ENCODE measurements around the gene ORAI2. TPM values are rescaled to one million over a fixed set of nuclear protein-coding genes. Genes with fewer than 3 reads are reported as not detected.

The ORAI2 gene
- total and polyA plus RNA-seq, 7 experiments from 2014 or later = 19.9 to 72.6 (median 28.5) TPM

DNA sequence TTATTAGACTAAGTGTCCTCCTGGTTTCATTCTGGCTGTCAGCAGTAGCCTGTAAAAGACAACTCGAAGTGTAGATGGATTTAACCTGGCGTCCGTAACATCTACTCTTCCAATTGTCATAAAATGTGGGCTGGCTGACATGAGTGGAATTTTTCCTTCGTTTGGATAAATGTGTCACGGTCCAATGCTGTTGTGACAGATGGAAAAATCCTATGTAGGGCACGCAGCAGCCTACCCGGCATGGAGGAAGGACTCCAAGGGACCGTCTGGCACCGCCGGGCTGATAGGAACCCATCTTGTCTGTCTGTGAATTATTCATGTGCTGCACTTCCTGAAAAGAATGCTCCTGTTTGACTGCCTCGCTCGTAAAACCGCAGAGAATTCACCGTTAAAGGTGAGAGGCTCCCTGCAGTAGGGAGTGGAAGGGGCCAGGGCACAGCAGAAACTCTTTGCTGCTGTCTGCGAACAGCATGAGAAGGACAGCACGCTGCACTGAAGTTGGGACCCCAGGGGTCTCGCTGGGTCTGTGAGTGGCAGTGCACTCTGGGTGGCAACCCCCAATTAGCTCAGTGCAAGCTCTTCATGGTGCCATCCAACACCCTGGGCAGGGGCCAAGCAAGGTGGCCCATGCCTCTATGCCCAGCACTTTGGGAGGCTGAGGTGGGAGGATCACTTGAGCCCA lies 1.6 kb upstream of the ORAI2 start:
- H3K27ac ChIP-seq (ENCODE audit: low read depth, low read length) = peak overlapping the region; percentile 96
- peaks cover 42 to 77% (median 62%) of the 10 kb centered on the region in 7 donors for H3K4me1 Mint-ChIP-seq

GRCh38 chr7:102432442-102433218 lies 745 bp upstream of the ORAI2 start:
- peaks cover 0 to 4% (median 0%) of the 10 kb centered on the region in 3 experiments for H3K36me3 ChIP-seq (ENCODE audit: control insufficient read depth in 2 of 3, insufficient read depth in 3 of 3, low read length in 3 of 3)
- Mint-ChIP-seq H3K9me3 (peaks cover 0 to 2% (median 0%) of the 10 kb centered on the region in 11 donors), H3K27ac (peak overlapping the region; percentile 97 to 100 (median 99)), H3K36me3 (peaks cover 0 to 22% (median 0%) of the 10 kb centered on the region in 5 donors), H3K4me1 (peaks cover 38 to 69% (median 54%) of the 10 kb centered on the region in 7 donors), H3K4me3 (peak overlapping the region; percentile 76 to 91 (median 86)), H3K27me3 (no peaks in the 10 kb centered on the region)
- DNase-seq (peak in 2 of 9 donors; percentile 17 to 34), ATAC-seq (peak; percentile 28)
- H3K4me3 ChIP-seq (ENCODE audit: low read length) = peak overlapping the region; percentile 45
- peaks cover 41 to 63% of the 10 kb centered on the region in 2 donors for H3K4me1 ChIP-seq (ENCODE audit: control insufficient read depth in 2 of 2, insufficient read depth in 2 of 2, low read length in 2 of 2)
- no peaks in the 10 kb centered on the region for H3K27me3 ChIP-seq (ENCODE audit: control insufficient read depth in 2 of 2, insufficient read depth in 2 of 2, low read length in 2 of 2)
- intact Hi-C loops (cut with micrococcal nuclease) = loop anchor here in 1 of 2 donors (1.0 to 2.0 kb wide), 4 partner anchors 20 to 36 kb away; partner anchors contain the start of genes ALKBH4, LRWD1 and PRKRIP1
- H3K27ac ChIP-seq (ENCODE audit: low read depth, low read length) = peak overlapping the region; percentile 96
- H3K9me3 ChIP-seq (ENCODE audit: control insufficient read depth in 2 of 3, low read length in 3 of 3) = no peaks in the 10 kb centered on the region
- ChIA-PET POLR2A (interaction anchor here (1.2 to 20.5 kb wide), 4 partner anchors 17 to 37 kb away, joined by 5 to 510 read pairs (median 8); partner anchors contain the start of genes ALKBH4 and LRWD1), CTCF (interaction anchor here (0.6 to 4.6 kb wide), 7 partner anchors 8 to 35 kb away, joined by 3 to 20 read pairs (median 4); no protein-coding TSS in a partner anchor)

More for the DNA sequence above, 1.6 kb upstream of the ORAI2 start:
- H3K27ac Mint-ChIP-seq = peak overlapping the region; percentile 97 to 100 (median 99)
- peaks cover 49 to 72% of the 10 kb centered on the region in 2 donors for H3K4me1 ChIP-seq (ENCODE audit: control insufficient read depth in 2 of 2, insufficient read depth in 2 of 2, low read length in 2 of 2)
- peak overlapping the region; percentile 30 for H3K4me3 ChIP-seq (ENCODE audit: low read length)
- no peaks in the 10 kb centered on the region for H3K27me3 Mint-ChIP-seq
- peaks cover 0 to 24% (median 0%) of the 10 kb centered on the region in 5 donors for H3K36me3 Mint-ChIP-seq
- ATAC-seq = peak; percentile 66
- POLR2A ChIA-PET = interaction anchor here (1.2 to 20.5 kb wide), 4 partner anchors 16 to 36 kb away, joined by 5 to 510 read pairs (median 8); partner anchors contain the start of genes ALKBH4 and LRWD1
- peak overlapping the region; percentile 76 to 91 (median 86) for H3K4me3 Mint-ChIP-seq
- no peaks in the 10 kb centered on the region for H3K9me3 ChIP-seq (ENCODE audit: control insufficient read depth in 2 of 3, low read length in 3 of 3)
- peaks cover 0 to 4% (median 0%) of the 10 kb centered on the region in 3 experiments for H3K36me3 ChIP-seq (ENCODE audit: control insufficient read depth in 2 of 3, insufficient read depth in 3 of 3, low read length in 3 of 3)
- CTCF ChIA-PET = interaction anchor here (0.7 to 4.6 kb wide), 6 partner anchors 8 to 28 kb away, joined by 3 to 20 read pairs (median 4); no protein-coding TSS in a partner anchor
- no peaks in the 10 kb centered on the region for H3K27me3 ChIP-seq (ENCODE audit: control insufficient read depth in 2 of 2, insufficient read depth in 2 of 2, low read length in 2 of 2)
- peaks cover 0 to 2% (median 0%) of the 10 kb centered on the region in 11 donors for H3K9me3 Mint-ChIP-seq
- intact Hi-C loops (cut with micrococcal nuclease) = loop anchor here in 1 of 2 donors (1.0 to 2.0 kb wide), 3 partner anchors 19 to 35 kb away; partner anchors contain the start of genes ALKBH4, LRWD1 and PRKRIP1
- DNase-seq = peak in 8 of 9 donors; percentile 53 to 83 (median 74)

DNA sequence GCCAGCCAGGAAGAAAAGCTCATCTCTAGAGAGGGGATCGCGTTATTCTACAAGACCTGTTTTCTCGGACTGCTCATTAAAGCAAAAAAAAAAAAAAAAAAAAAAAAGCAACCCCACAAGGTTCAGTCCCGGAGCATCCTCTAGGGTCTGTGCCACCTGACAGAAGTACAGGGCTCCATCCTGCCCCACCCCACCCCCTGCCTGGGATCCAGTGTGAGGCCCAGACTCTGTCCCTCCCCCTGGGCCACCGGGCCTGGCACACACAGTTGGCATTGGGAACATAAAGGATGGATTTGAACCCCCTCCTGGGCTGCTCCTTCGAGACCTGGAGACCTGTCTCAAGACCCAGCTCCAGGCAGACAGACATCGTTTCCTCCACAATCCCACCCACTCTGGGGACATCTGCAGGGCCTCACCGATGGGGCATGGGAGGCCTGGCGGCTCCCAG lies 688 bp downstream of the ORAI2 start:
- intact Hi-C loops (cut with micrococcal nuclease) = loop anchor here (1.0 to 2.0 kb wide), 3 partner anchors 8 to 31 kb away; partner anchors contain the start of genes ALKBH4 (in 1 of the 2) and LRWD1 (in 1 of the 2)
- H3K36me3 Mint-ChIP-seq = peaks cover 0 to 22% (median 0%) of the 10 kb centered on the region in 5 donors
- peaks cover 0 to 10% (median 4%) of the 10 kb centered on the region in 3 experiments for H3K36me3 ChIP-seq (ENCODE audit: control insufficient read depth in 2 of 3, insufficient read depth in 3 of 3, low read length in 3 of 3)
- H3K4me3 Mint-ChIP-seq = peak overlapping the region; percentile 73 to 91 (median 86)
- peaks cover 0 to 2% (median 0%) of the 10 kb centered on the region in 11 donors for H3K9me3 Mint-ChIP-seq
- POLR2A ChIA-PET = interaction anchor here (0.8 to 20.5 kb wide), 4 partner anchors 18 to 31 kb away, joined by 3 to 510 read pairs (median 5); partner anchors contain the start of gene ALKBH4
- H3K27me3 Mint-ChIP-seq = no peaks in the 10 kb centered on the region
- H3K4me1 Mint-ChIP-seq = peaks cover 36 to 58% (median 47%) of the 10 kb centered on the region in 7 donors
- no peaks in the 10 kb centered on the region for H3K9me3 ChIP-seq (ENCODE audit: control insufficient read depth in 2 of 3, low read length in 3 of 3)
- H3K4me3 ChIP-seq (ENCODE audit: low read length) = peak overlapping the region; percentile 59
- DNase-seq (peak in 2 of 9 donors; percentile 27 to 30), ATAC-seq (no peak)
- peak overlapping the region; percentile 82 to 97 (median 94) for H3K27ac Mint-ChIP-seq
- peak overlapping the region; percentile 96 for H3K27ac ChIP-seq (ENCODE audit: low read depth, low read length)
- H3K4me1 ChIP-seq (ENCODE audit: control insufficient read depth in 2 of 2, insufficient read depth in 2 of 2, low read length in 2 of 2) = peaks cover 34 to 51% of the 10 kb centered on the region in 2 donors
- H3K27me3 ChIP-seq (ENCODE audit: control insufficient read depth in 2 of 2, insufficient read depth in 2 of 2, low read length in 2 of 2) = no peaks in the 10 kb centered on the region
- CTCF ChIA-PET = interaction anchor here (1.1 to 2.2 kb wide), 4 partner anchors 18 to 28 kb away, joined by 3 to 10 read pairs (median 8); no protein-coding TSS in a partner anchor

- POLR2A ChIA-PET = interaction anchor here (0.8 to 20.5 kb wide), 2 partner anchors 9 to 21 kb away, joined by 3 to 510 read pairs; no protein-coding TSS in a partner anchor
- peaks cover 22 to 38% (median 29%) of the 10 kb centered on the region in 7 donors for H3K4me1 Mint-ChIP-seq
- peaks cover 0 to 2% (median 0%) of the 10 kb centered on the region in 11 donors for H3K9me3 Mint-ChIP-seq
- Histone ChIP-seq H3K4me1 (ENCODE audit: control insufficient read depth in 2 of 2, insufficient read depth in 2 of 2, low read length in 2 of 2) (peaks cover 25 to 30% of the 10 kb centered on the region in 2 donors), H3K36me3 (ENCODE audit: control insufficient read depth in 2 of 3, insufficient read depth in 3 of 3, low read length in 3 of 3) (peaks cover 0 to 22% (median 4%) of the 10 kb centered on the region in 3 experiments), H3K27me3 (ENCODE audit: control insufficient read depth in 2 of 2, insufficient read depth in 2 of 2, low read length in 2 of 2) (no peaks in the 10 kb centered on the region), H3K4me3 (ENCODE audit: low read length) (no peak overlapping the region), H3K9me3 (ENCODE audit: control insufficient read depth in 2 of 3, low read length in 3 of 3) (no peaks in the 10 kb centered on the region), H3K27ac (ENCODE audit: low read depth, low read length) (no peak overlapping the region)
- DNase-seq (no peak), ATAC-seq (no peak)
- CTCF ChIA-PET = interaction anchor here (0.7 kb wide), 1 partner anchor 23 kb away, joined by 3 read pairs; no protein-coding TSS in a partner anchor
- peaks cover 0 to 14% (median 0%) of the 10 kb centered on the region in 5 donors for H3K36me3 Mint-ChIP-seq
- intact Hi-C loops (cut with micrococcal nuclease) = no loop called here
- peak overlapping the region in 5 of 10 donors; percentile 49 to 89 (median 56) for H3K4me3 Mint-ChIP-seq
- H3K27me3 Mint-ChIP-seq = no peaks in the 10 kb centered on the region
- H3K27ac Mint-ChIP-seq = peak overlapping the region in 5 of 9 donors; percentile 47 to 94 (median 73)
These were observed 2.7 kb downstream of the ORAI2 start for GRCh38 chr7:102436118-102436517.

GRCh38 chr7:102439963-102440795 lies 6.8 kb downstream of the ORAI2 start:
- Mint-ChIP-seq H3K4me3 (no peak overlapping the region), H3K36me3 (peaks cover 0 to 20% (median 0%) of the 10 kb centered on the region in 5 donors), H3K4me1 (peaks cover 4 to 19% (median 8%) of the 10 kb centered on the region in 7 donors), H3K27me3 (no peaks in the 10 kb centered on the region), H3K27ac (peak overlapping the region in 1 of 9 donors; percentile 20), H3K9me3 (no peaks in the 10 kb centered on the region)
- H3K36me3 ChIP-seq (ENCODE audit: control insufficient read depth in 2 of 3, insufficient read depth in 3 of 3, low read length in 3 of 3) = peaks cover 0 to 24% (median 4%) of the 10 kb centered on the region in 3 experiments
- POLR2A ChIA-PET = interaction anchor here (0.6 to 20.5 kb wide), 4 partner anchors 9 to 44 kb away, joined by 3 to 510 read pairs (median 5); partner anchors contain the start of gene PRKRIP1
- no peaks in the 10 kb centered on the region for H3K4me1 ChIP-seq (ENCODE audit: control insufficient read depth in 2 of 2, insufficient read depth in 2 of 2, low read length in 2 of 2)
- H3K27ac ChIP-seq (ENCODE audit: low read depth, low read length) = no peak overlapping the region
- no peaks in the 10 kb centered on the region for H3K9me3 ChIP-seq (ENCODE audit: control insufficient read depth in 2 of 3, low read length in 3 of 3)
- CTCF ChIA-PET = interaction anchor here (0.6 kb wide), 1 partner anchor 8 kb away, joined by 5 read pairs; no protein-coding TSS in a partner anchor
- H3K27me3 ChIP-seq (ENCODE audit: control insufficient read depth in 2 of 2, insufficient read depth in 2 of 2, low read length in 2 of 2) = no peaks in the 10 kb centered on the region
- intact Hi-C loops (cut with micrococcal nuclease) = no loop called here
- no peak for DNase-seq
- no peak for ATAC-seq
- H3K4me3 ChIP-seq (ENCODE audit: low read length) = no peak overlapping the region
